Body of pancreas (tissue), 4 donors: ENCODE data around the gene ZGPAT.

Experiments
- CTCF ChIP-seq, 7 experiments: fragments of 450-650 bp in 4 of 7; fragments of 200-600 bp in 3 of 7; sonication (generic) in 3 of 7; IDR thresholded peaks; one replicate each; pipeline ENCODE4 v1.5.1; 2016 to 2019; ENCODE audit warnings: antibody characterized with exemption in 7 of 7
- POLR2A ChIP-seq, 3 donors: fragments of 450-650 bp; IDR thresholded peaks; one replicate each; pipeline ENCODE4 v1.6.1; 2016; ENCODE audit warnings: antibody characterized with exemption in 3 of 3, mild to moderate bottlenecking in 2 of 3

- TF ChIP-seq CTCF (IDR thresholded peaks at IDR 0.05) (no peak), POLR2A (IDR thresholded peaks at IDR 0.05) (no peak)
These were observed 1.3 kb downstream of the ZGPAT start for GRCh38 chr20:63709149-63709527.
